Muscle of arm (tissue), 12 donors: ENCODE results near the gene ZCCHC7. TPM values are rescaled to one million over a fixed set of nuclear protein-coding genes. Genes with fewer than 3 reads are reported as not detected.

Experiments
- DNase-seq: peaks from one replicate; pipeline ENCODE4 v3.0.0-alpha.2; 2013
- polyA plus RNA-seq, 12 donors: library from polyadenylated mRNA; unstranded; fragments of 120-200 nt; gene quantifications; one replicate each; pipeline ENCODE4 v1.2.1, GENCODE V29; 2013; ENCODE audit not compliant: insufficient read length in 12 of 12

Gene ZCCHC7
- polyA plus RNA-seq, 12 donors: 11.3 to 32.9 (median 14.6) TPM; not detected in 1

- no peak for DNase-seq
Measured at GRCh38 chr9:37336150-37336549, 215.8 kb downstream of the ZCCHC7 start.

GRCh38 chr9:37337301-37337890 is 217.0 kb downstream of the ZCCHC7 start:
- DNase-seq: no peak

- no peak for DNase-seq
Measured at GRCh38 chr9:37338218-37338617, 217.8 kb downstream of the ZCCHC7 start.

- no peak for DNase-seq
Measured at GRCh38 chr9:37339923-37340322, 219.5 kb downstream of the ZCCHC7 start.

- no peak for DNase-seq
Measured at GRCh38 chr9:37340961-37341360, 220.6 kb downstream of the ZCCHC7 start.

- no peak for DNase-seq
Measured at GRCh38 chr9:37341704-37342103, 221.3 kb downstream of the ZCCHC7 start.

- no peak for DNase-seq
Measured at GRCh38 chr9:37342493-37342892, 222.1 kb downstream of the ZCCHC7 start.

- DNase-seq: no peak
Measured at GRCh38 chr9:37342895-37343294, 222.5 kb downstream of the ZCCHC7 start.

- no peak for DNase-seq
Measured at GRCh38 chr9:37343724-37344123, 223.3 kb downstream of the ZCCHC7 start.

- no peak for DNase-seq
Measured at GRCh38 chr9:37345038-37345437, 224.7 kb downstream of the ZCCHC7 start.

- no peak for DNase-seq
Measured at GRCh38 chr9:37348917-37349316, 228.5 kb downstream of the ZCCHC7 start.

- no peak for DNase-seq
Measured at GRCh38 chr9:37350486-37351190, 230.3 kb downstream of the ZCCHC7 start.

- DNase-seq: no peak
Measured at GRCh38 chr9:37353791-37354190, 233.4 kb downstream of the ZCCHC7 start.

- no peak for DNase-seq
Measured at GRCh38 chr9:37362430-37362829, 242.1 kb downstream of the ZCCHC7 start.

- no peak for DNase-seq
Measured at GRCh38 chr9:37363124-37363523, 242.8 kb downstream of the ZCCHC7 start.

- no peak for DNase-seq
Measured at GRCh38 chr9:37364136-37364535, 243.8 kb downstream of the ZCCHC7 start.

GRCh38 chr9:37364751-37365360 is 244.5 kb downstream of the ZCCHC7 start:
- DNase-seq: no peak

GRCh38 chr9:37369671-37370070 is 249.3 kb downstream of the ZCCHC7 start:
- DNase-seq: no peak

GRCh38 chr9:37370282-37370681 is 249.9 kb downstream of the ZCCHC7 start:
- no peak for DNase-seq

GRCh38 chr9:37370968-37371563 is 250.7 kb downstream of the ZCCHC7 start:
- DNase-seq: no peak

GRCh38 chr9:37371565-37372464 is 251.4 kb downstream of the ZCCHC7 start:
- no peak for DNase-seq

- no peak for DNase-seq
Measured at GRCh38 chr9:37372839-37373238, 252.5 kb downstream of the ZCCHC7 start.
